ENCODE results near the gene MEGF10.

MEGF10 gene

GRCh38 chr5:127343866-127344265, 53.3 kb downstream of the MEGF10 start:
- H3K27ac ChIP-seq (ENCODE audit: low read length, poor library complexity, severe bottlenecking) = no peak overlapping the region
- no peaks in the 10 kb centered on the region for H3K9me3 ChIP-seq (ENCODE audit: control insufficient read depth, low read length)
- no peak overlapping the region for H2AK5ac ChIP-seq (ENCODE audit: low read length, severe bottlenecking)
- no peak overlapping the region for H3K14ac ChIP-seq (ENCODE audit: low read length in 2 of 2)
- no CpG with 5 or more reads among the region's 1 CpG for WGBS
- no peaks in the 10 kb centered on the region for H3K4me1 ChIP-seq (ENCODE audit: control insufficient read depth, insufficient read depth, low read depth, low read length)
- no peak for DNase-seq
- H2BK12ac ChIP-seq (ENCODE audit: low read length in 2 of 2) = no peak overlapping the region
- no peak overlapping the region for H3K23ac ChIP-seq (ENCODE audit: low read length in 2 of 2)
- H3K9ac ChIP-seq (ENCODE audit: low read length) = no peak overlapping the region
- H3K36me3 ChIP-seq (ENCODE audit: control insufficient read depth in 1 of 2, insufficient read depth in 2 of 2, low read depth in 1 of 2, low read length in 2 of 2) = no peaks in the 10 kb centered on the region
- H3K27me3 ChIP-seq (ENCODE audit: control insufficient read depth in 1 of 2, insufficient read depth in 1 of 2, low read length in 2 of 2) = no peaks in the 10 kb centered on the region
- H3K4me3 ChIP-seq (ENCODE audit: insufficient read depth in 1 of 2, low read depth in 1 of 2, low read length in 2 of 2) = no peak overlapping the region
- H4K8ac ChIP-seq (ENCODE audit: low read length) = no peak overlapping the region
- no peak overlapping the region for H4K91ac ChIP-seq (ENCODE audit: low read length)
- H3K79me1 ChIP-seq (replicated peaks; ENCODE audit: low read length, poor library complexity, severe bottlenecking) = no peaks in the 10 kb centered on the region
- H2BK15ac ChIP-seq (ENCODE audit: low read depth, poor library complexity, severe bottlenecking) = no peak overlapping the region
- no peak overlapping the region for H2BK5ac ChIP-seq (ENCODE audit: low read depth, low read length, poor library complexity, severe bottlenecking)
- no peak overlapping the region for H2AFZ ChIP-seq (ENCODE audit: low read depth, low read length)
- no peak overlapping the region for H2BK120ac ChIP-seq (ENCODE audit: low read depth, low read length)
- H3K18ac ChIP-seq (ENCODE audit: low read depth in 1 of 2, low read length in 2 of 2) = no peak overlapping the region
- H3K4me2 ChIP-seq (ENCODE audit: low read length, poor library complexity, severe bottlenecking) = no peak overlapping the region
- H3K4ac ChIP-seq (ENCODE audit: low read depth in 1 of 2, low read length in 2 of 2) = no peak overlapping the region

GRCh38 chr5:127344931-127345330, 54.3 kb downstream of the MEGF10 start:
- Histone ChIP-seq H2BK120ac (ENCODE audit: low read depth, low read length) (no peak overlapping the region), H3K4me3 (ENCODE audit: insufficient read depth in 1 of 2, low read depth in 1 of 2, low read length in 2 of 2) (no peak overlapping the region), H2BK12ac (ENCODE audit: low read length in 2 of 2) (no peak overlapping the region), H3K36me3 (ENCODE audit: control insufficient read depth in 1 of 2, insufficient read depth in 2 of 2, low read depth in 1 of 2, low read length in 2 of 2) (no peaks in the 10 kb centered on the region), H3K27ac (ENCODE audit: low read length, poor library complexity, severe bottlenecking) (no peak overlapping the region), H2BK15ac (ENCODE audit: low read depth, poor library complexity, severe bottlenecking) (no peak overlapping the region), H3K9ac (ENCODE audit: low read length) (no peak overlapping the region), H4K91ac (ENCODE audit: low read length) (no peak overlapping the region), H3K18ac (ENCODE audit: low read depth in 1 of 2, low read length in 2 of 2) (no peak overlapping the region), H2AFZ (ENCODE audit: low read depth, low read length) (no peak overlapping the region), H2AK5ac (ENCODE audit: low read length, severe bottlenecking) (no peak overlapping the region), H3K27me3 (ENCODE audit: control insufficient read depth in 1 of 2, insufficient read depth in 1 of 2, low read length in 2 of 2) (no peaks in the 10 kb centered on the region), H3K14ac (ENCODE audit: low read length in 2 of 2) (no peak overlapping the region), H3K9me3 (ENCODE audit: control insufficient read depth, low read length) (no peaks in the 10 kb centered on the region), H3K23ac (ENCODE audit: low read length in 2 of 2) (no peak overlapping the region), H3K4ac (ENCODE audit: low read depth in 1 of 2, low read length in 2 of 2) (no peak overlapping the region), H4K8ac (ENCODE audit: low read length) (no peak overlapping the region), H2BK5ac (ENCODE audit: low read depth, low read length, poor library complexity, severe bottlenecking) (no peak overlapping the region), H3K4me2 (ENCODE audit: low read length, poor library complexity, severe bottlenecking) (no peak overlapping the region), H3K4me1 (ENCODE audit: control insufficient read depth, insufficient read depth, low read depth, low read length) (no peaks in the 10 kb centered on the region), H3K79me1 (replicated peaks; ENCODE audit: low read length, poor library complexity, severe bottlenecking) (no peaks in the 10 kb centered on the region)
- DNase-seq = no peak
- WGBS = 87% methylated on average over 3 of the region's 3 CpGs

GRCh38 chr5:127351418-127351817, 60.8 kb downstream of the MEGF10 start:
- no peak overlapping the region for H4K8ac ChIP-seq (ENCODE audit: low read length)
- H3K14ac ChIP-seq (ENCODE audit: low read length in 2 of 2) = no peak overlapping the region
- 59% methylated on average over 3 of the region's 4 CpGs for WGBS
- no peaks in the 10 kb centered on the region for H3K4me1 ChIP-seq (ENCODE audit: control insufficient read depth, insufficient read depth, low read depth, low read length)
- H2BK12ac ChIP-seq (ENCODE audit: low read length in 2 of 2) = no peak overlapping the region
- H3K9ac ChIP-seq (ENCODE audit: low read length) = no peak overlapping the region
- H4K91ac ChIP-seq (ENCODE audit: low read length) = no peak overlapping the region
- H3K4ac ChIP-seq (ENCODE audit: low read depth in 1 of 2, low read length in 2 of 2) = no peak overlapping the region
- no peak overlapping the region for H3K27ac ChIP-seq (ENCODE audit: low read length, poor library complexity, severe bottlenecking)
- no peaks in the 10 kb centered on the region for H3K79me1 ChIP-seq (replicated peaks; ENCODE audit: low read length, poor library complexity, severe bottlenecking)
- H2AFZ ChIP-seq (ENCODE audit: low read depth, low read length) = no peak overlapping the region
- H3K23ac ChIP-seq (ENCODE audit: low read length in 2 of 2) = no peak overlapping the region
- no peak overlapping the region for H2BK15ac ChIP-seq (ENCODE audit: low read depth, poor library complexity, severe bottlenecking)
- H3K9me3 ChIP-seq (ENCODE audit: control insufficient read depth, low read length) = no peaks in the 10 kb centered on the region
- H3K18ac ChIP-seq (ENCODE audit: low read depth in 1 of 2, low read length in 2 of 2) = no peak overlapping the region
- H3K4me2 ChIP-seq (ENCODE audit: low read length, poor library complexity, severe bottlenecking) = no peak overlapping the region
- no peak overlapping the region for H2BK5ac ChIP-seq (ENCODE audit: low read depth, low read length, poor library complexity, severe bottlenecking)
- H3K36me3 ChIP-seq (ENCODE audit: control insufficient read depth in 1 of 2, insufficient read depth in 2 of 2, low read depth in 1 of 2, low read length in 2 of 2) = no peaks in the 10 kb centered on the region
- H2BK120ac ChIP-seq (ENCODE audit: low read depth, low read length) = no peak overlapping the region
- no peak overlapping the region for H3K4me3 ChIP-seq (ENCODE audit: insufficient read depth in 1 of 2, low read depth in 1 of 2, low read length in 2 of 2)
- H3K27me3 ChIP-seq (ENCODE audit: control insufficient read depth in 1 of 2, insufficient read depth in 1 of 2, low read length in 2 of 2) = no peaks in the 10 kb centered on the region
- no peak overlapping the region for H2AK5ac ChIP-seq (ENCODE audit: low read length, severe bottlenecking)
- no peak for DNase-seq

- WGBS = 96% methylated on average over 2 of the region's 2 CpGs
These were observed 61.5 kb downstream of the MEGF10 start for GRCh38 chr5:127352068-127352467.

More at GRCh38 chr5:127352068-127352467, 61.5 kb downstream of the MEGF10 start:
- H3K27ac ChIP-seq (ENCODE audit: low read length, poor library complexity, severe bottlenecking) = no peak overlapping the region
- H2AFZ ChIP-seq (ENCODE audit: low read depth, low read length) = no peak overlapping the region
- no peaks in the 10 kb centered on the region for H3K4me1 ChIP-seq (ENCODE audit: control insufficient read depth, insufficient read depth, low read depth, low read length)
- no peak overlapping the region for H4K91ac ChIP-seq (ENCODE audit: low read length)
- H3K4me3 ChIP-seq (ENCODE audit: insufficient read depth in 1 of 2, low read depth in 1 of 2, low read length in 2 of 2) = no peak overlapping the region
- no peak overlapping the region for H3K9ac ChIP-seq (ENCODE audit: low read length)
- no peak overlapping the region for H3K23ac ChIP-seq (ENCODE audit: low read length in 2 of 2)
- no peak overlapping the region for H3K14ac ChIP-seq (ENCODE audit: low read length in 2 of 2)
- no peak overlapping the region for H2AK5ac ChIP-seq (ENCODE audit: low read length, severe bottlenecking)
- H4K8ac ChIP-seq (ENCODE audit: low read length) = no peak overlapping the region
- H3K4me2 ChIP-seq (ENCODE audit: low read length, poor library complexity, severe bottlenecking) = no peak overlapping the region
- no peak overlapping the region for H2BK12ac ChIP-seq (ENCODE audit: low read length in 2 of 2)
- H3K79me1 ChIP-seq (replicated peaks; ENCODE audit: low read length, poor library complexity, severe bottlenecking) = no peaks in the 10 kb centered on the region
- H2BK15ac ChIP-seq (ENCODE audit: low read depth, poor library complexity, severe bottlenecking) = no peak overlapping the region
- H2BK120ac ChIP-seq (ENCODE audit: low read depth, low read length) = no peak overlapping the region
- DNase-seq = no peak
- no peaks in the 10 kb centered on the region for H3K9me3 ChIP-seq (ENCODE audit: control insufficient read depth, low read length)
- no peaks in the 10 kb centered on the region for H3K27me3 ChIP-seq (ENCODE audit: control insufficient read depth in 1 of 2, insufficient read depth in 1 of 2, low read length in 2 of 2)
- H3K18ac ChIP-seq (ENCODE audit: low read depth in 1 of 2, low read length in 2 of 2) = no peak overlapping the region
- H2BK5ac ChIP-seq (ENCODE audit: low read depth, low read length, poor library complexity, severe bottlenecking) = no peak overlapping the region
- no peak overlapping the region for H3K4ac ChIP-seq (ENCODE audit: low read depth in 1 of 2, low read length in 2 of 2)
- no peaks in the 10 kb centered on the region for H3K36me3 ChIP-seq (ENCODE audit: control insufficient read depth in 1 of 2, insufficient read depth in 2 of 2, low read depth in 1 of 2, low read length in 2 of 2)
